ENCODE results near the gene GRK3.

- TF ChIP-seq POLR2A (IDR thresholded peaks at IDR 0.05) (no peak), CTCF (IDR thresholded peaks at IDR 0.05) (no peak)
Measured at GRCh38 chr22:25629613-25630012, 65.1 kb downstream of the GRK3 start.
